HEK293T (cell line): ENCODE data around the gene FTSJ3.

Experiments used
- CTCF ChIA-PET: fragments of 350-600 bp; formaldehyde crosslinking; extraction: SDS; loops from one replicate; lab custom pipeline; 2021; ENCODE audit warnings: antibody characterized with exemption, inconsistent platforms; lab: Yijun Ruan, JAX
- POLR2A ChIA-PET: fragments of 350-600 bp; formaldehyde crosslinking; extraction: SDS; loops from one replicate; lab custom pipeline; 2020; ENCODE audit warnings: antibody characterized with exemption, inconsistent platforms; lab: Yijun Ruan, JAX
- DNase-seq: peaks from one replicate; pipeline ENCODE4 v3.0.0; 2012; ENCODE audit warnings: mixed read lengths; ENCODE audit errors: extremely low spot score
- ARNT ChIP-seq: fragments of 450-650 bp; IDR thresholded peaks from 2 replicates; pipeline ENCODE4 v1.6.1; 2017; ENCODE audit warnings: mild to moderate bottlenecking
- BHLHE40 ChIP-seq: fragments of 450-650 bp; IDR thresholded peaks from 2 replicates; pipeline ENCODE4 v1.6.1; 2016; ENCODE audit warnings: mild to moderate bottlenecking, moderate library complexity, borderline replicate concordance
- CTBP1 ChIP-seq: fragments of 450-650 bp; IDR thresholded peaks from 2 replicates; pipeline ENCODE4 v1.6.1; 2016; ENCODE audit warnings: borderline replicate concordance
- ELF4 ChIP-seq: fragments of 450-650 bp; IDR thresholded peaks from 2 replicates; pipeline ENCODE4 v1.6.1; 2017; ENCODE audit warnings: antibody characterized with exemption
- FOXA1 ChIP-seq: fragments of 450-650 bp; IDR thresholded peaks from 2 replicates; pipeline ENCODE4 v1.6.1; 2016; ENCODE audit warnings: mild to moderate bottlenecking
- FOXK2 ChIP-seq: fragments of 450-650 bp; IDR thresholded peaks from 2 replicates; pipeline ENCODE4 v1.6.1; 2016; ENCODE audit warnings: mild to moderate bottlenecking
- FOXM1 ChIP-seq: fragments of 450-650 bp; IDR thresholded peaks from 2 replicates; pipeline ENCODE4 v1.6.1; 2017; ENCODE audit warnings: mild to moderate bottlenecking, borderline replicate concordance
- HDGF ChIP-seq: fragments of 450-650 bp; IDR thresholded peaks from 2 replicates; pipeline ENCODE4 v1.6.1; 2017; ENCODE audit warnings: antibody characterized with exemption, borderline replicate concordance
- L3MBTL2 ChIP-seq: fragments of 450-650 bp; conservative IDR thresholded peaks from 2 replicates; pipeline ENCODE4 v1.6.1; 2016; ENCODE audit warnings: mild to moderate bottlenecking
- LEF1 ChIP-seq: fragments of 450-650 bp; IDR thresholded peaks from 2 replicates; pipeline ENCODE4 v1.6.1; 2017; ENCODE audit warnings: mild to moderate bottlenecking, borderline replicate concordance
- NFRKB ChIP-seq: fragments of 450-650 bp; IDR thresholded peaks from 2 replicates; pipeline ENCODE4 v1.6.1; 2016; ENCODE audit warnings: mild to moderate bottlenecking, moderate library complexity
- SP1 ChIP-seq: fragments of 450-650 bp; IDR thresholded peaks from 2 replicates; pipeline ENCODE4 v1.6.1; 2017
- SUZ12 ChIP-seq: fragments of 450-650 bp; IDR thresholded peaks from 2 replicates; pipeline ENCODE4 v1.6.1; 2016; ENCODE audit warnings: mild to moderate bottlenecking
- TARDBP ChIP-seq: fragments of 450-650 bp; IDR thresholded peaks from 2 replicates; pipeline ENCODE4 v1.6.1; 2016
- ZNF384 ChIP-seq: fragments of 450-650 bp; IDR thresholded peaks from 2 replicates; pipeline ENCODE4 v1.6.1; 2016
- TF ChIP-seq, protein P1 (sequence below): fragments of 450-650 bp; IDR thresholded peaks from 2 replicates; pipeline ENCODE4 v1.6.1; 2016

The FTSJ3 gene

GRCh38 chr17:63820963-63821561 is 6.4 kb downstream of the FTSJ3 start:
- no peak for DNase-seq
- no peak for TF ChIP-seq NFRKB
- no peak for TF ChIP-seq FOXA1
- no peak for TF ChIP-seq L3MBTL2
- TF ChIP-seq ELF4 = no peak
- no peak for TF ChIP-seq FOXM1
- TF ChIP-seq LEF1 = no peak
- TF ChIP-seq SP1 = no peak
- no peak for TF ChIP-seq FOXK2
- CTCF ChIA-PET = interaction anchor here (0.6 to 0.9 kb wide), 3 partner anchors 40 to 497 kb away, joined by 3 to 4 read pairs (median 3); no protein-coding TSS in a partner anchor
- POLR2A ChIA-PET = interaction anchor here (1.1 to 1.3 kb wide), 2 partner anchors 9 to 47 kb away, joined by 5 read pairs; partner anchors contain the start of gene DDX42

- POLR2A ChIA-PET = interaction anchor here (1.1 to 4.2 kb wide), 3 partner anchors 7 to 13 kb away, joined by 5 to 32 read pairs (median 5); partner anchors contain the start of genes FTSJ3 and PSMC5
- CTCF ChIA-PET = interaction anchor here (0.9 kb wide), 1 partner anchor 122 kb away, joined by 3 read pairs; no protein-coding TSS in a partner anchor
- TF ChIP-seq ARNT = no peak
- TF ChIP-seq LEF1 = no peak
- TF ChIP-seq CTBP1 = no peak
- TF ChIP-seq TARDBP = no peak
- TF ChIP-seq SP1 = no peak
- no peak for TF ChIP-seq HDGF
- TF ChIP-seq ELF4 = no peak
- TF ChIP-seq, protein P1, sequence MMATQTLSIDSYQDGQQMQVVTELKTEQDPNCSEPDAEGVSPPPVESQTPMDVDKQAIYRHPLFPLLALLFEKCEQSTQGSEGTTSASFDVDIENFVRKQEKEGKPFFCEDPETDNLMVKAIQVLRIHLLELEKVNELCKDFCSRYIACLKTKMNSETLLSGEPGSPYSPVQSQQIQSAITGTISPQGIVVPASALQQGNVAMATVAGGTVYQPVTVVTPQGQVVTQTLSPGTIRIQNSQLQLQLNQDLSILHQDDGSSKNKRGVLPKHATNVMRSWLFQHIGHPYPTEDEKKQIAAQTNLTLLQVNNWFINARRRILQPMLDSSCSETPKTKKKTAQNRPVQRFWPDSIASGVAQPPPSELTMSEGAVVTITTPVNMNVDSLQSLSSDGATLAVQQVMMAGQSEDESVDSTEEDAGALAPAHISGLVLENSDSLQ = no peak
- no peak for TF ChIP-seq FOXA1
- no peak for TF ChIP-seq L3MBTL2
- no peak for TF ChIP-seq NFRKB
- TF ChIP-seq BHLHE40 = no peak
- no peak for TF ChIP-seq FOXM1
- no peak for TF ChIP-seq FOXK2
- no peak for TF ChIP-seq ZNF384
- no peak for TF ChIP-seq SUZ12
- DNase-seq = no peak
Measured at GRCh38 chr17:63819585-63820537, 7.6 kb downstream of the FTSJ3 start.

- ChIA-PET CTCF (no interaction called here), POLR2A (interaction anchor here (2.0 to 4.2 kb wide), 2 partner anchors 8 to 14 kb away, joined by 5 to 32 read pairs; partner anchors contain the start of genes FTSJ3 and PSMC5)
- no peak for DNase-seq
Measured at GRCh38 chr17:63819131-63819530, 8.3 kb downstream of the FTSJ3 start.

DNA sequence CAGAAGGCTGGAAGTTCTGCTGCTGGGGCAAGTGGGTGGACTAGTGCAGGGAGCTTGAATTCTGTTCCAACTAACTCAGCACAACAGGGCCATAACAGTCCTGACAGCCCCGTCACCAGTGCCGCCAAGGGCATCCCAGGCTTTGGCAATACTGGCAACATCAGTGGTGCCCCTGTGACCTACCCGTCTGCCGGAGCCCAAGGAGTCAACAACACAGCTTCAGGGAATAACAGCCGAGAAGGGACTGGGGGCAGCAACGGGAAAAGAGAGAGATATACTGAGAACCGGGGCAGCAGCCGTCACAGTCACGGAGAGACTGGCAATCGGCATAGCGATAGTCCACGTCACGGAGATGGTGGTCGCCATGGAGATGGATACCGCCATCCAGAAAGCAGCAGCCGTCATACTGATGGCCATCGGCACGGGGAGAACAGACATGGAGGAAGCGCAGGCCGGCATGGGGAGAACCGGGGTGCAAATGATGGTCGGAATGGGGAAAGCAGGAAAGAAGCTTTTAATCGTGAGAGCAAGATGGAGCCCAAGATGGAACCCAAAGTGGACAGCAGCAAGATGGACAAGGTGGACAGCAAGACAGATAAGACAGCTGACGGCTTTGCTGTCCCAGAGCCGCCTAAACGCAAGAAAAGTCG is 9.6 kb downstream of the FTSJ3 start:
- TF ChIP-seq HDGF (no peak), BHLHE40 (no peak), NFRKB (no peak), CTBP1 (no peak), ELF4 (no peak), FOXA1 (no peak)
- TF ChIP-seq, protein P1 = no peak
- ChIA-PET CTCF (interaction anchor here (0.6 kb wide), 1 partner anchor 62 kb away, joined by 4 read pairs; no protein-coding TSS in a partner anchor), POLR2A (interaction anchor here (0.8 to 4.2 kb wide), 3 partner anchors 9 to 44 kb away, joined by 4 to 32 read pairs (median 5); partner anchors contain the start of genes CCDC47, DDX42, FTSJ3 and PSMC5)
- no peak for DNase-seq

More at GRCh38 chr17:63819131-63819530, 8.3 kb downstream of the FTSJ3 start:
- TF ChIP-seq FOXK2 (no peak), ZNF384 (no peak), HDGF (no peak), SUZ12 (no peak), ARNT (no peak), FOXA1 (no peak), FOXM1 (no peak), SP1 (no peak), TARDBP (no peak), LEF1 (no peak), L3MBTL2 (no peak), BHLHE40 (no peak), CTBP1 (no peak), NFRKB (no peak)
- TF ChIP-seq, protein P1 = no peak

DNA sequence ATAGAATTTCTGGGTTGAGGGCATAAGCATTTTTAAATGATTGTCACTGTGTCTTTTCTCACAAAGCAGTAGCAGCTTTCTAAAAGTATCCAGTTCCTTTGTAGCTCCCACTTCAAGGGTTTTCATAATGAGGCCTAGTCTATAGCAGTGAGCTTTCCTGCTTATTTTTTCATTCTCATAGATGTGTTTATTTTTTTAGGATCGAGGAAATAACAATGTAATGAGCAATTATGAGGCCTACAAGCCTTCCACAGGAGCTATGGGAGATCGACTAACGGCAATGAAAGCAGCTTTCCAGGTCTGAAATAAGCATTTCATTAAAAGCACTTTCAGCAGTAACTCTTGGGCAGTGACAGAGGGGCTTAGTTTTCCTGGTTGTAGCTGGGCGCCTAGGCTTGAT is 10.8 kb downstream of the FTSJ3 start:
- DNase-seq = no peak
- CTCF ChIA-PET = no interaction called here
- TF ChIP-seq FOXK2 (no peak), LEF1 (no peak), CTBP1 (no peak), L3MBTL2 (no peak), FOXA1 (no peak), ZNF384 (no peak), FOXM1 (no peak), ARNT (no peak), SP1 (no peak), TARDBP (no peak), SUZ12 (no peak), NFRKB (no peak), ELF4 (no peak), BHLHE40 (no peak), HDGF (no peak)
- TF ChIP-seq, protein P1 = no peak
- POLR2A ChIA-PET = interaction anchor here (1.5 to 4.2 kb wide), 2 partner anchors 10 to 43 kb away, joined by 5 to 32 read pairs; partner anchors contain the start of genes CCDC47, DDX42, FTSJ3 and PSMC5
